Brain microvascular endothelial cell (primary cell): ENCODE results near the gene PRPF6.
A peak's percentile ranks its signal among the peaks of the same experiment; 100 is the strongest.

ENCODE experiments used
- DNase-seq: peaks from one replicate; pipeline ENCODE4 v3.0.0-alpha.2; 2020
- H3K27ac ChIP-seq: fragments of 250-450 bp; sonication (Bioruptor Pico); 2 replicates; pipeline ENCODE4 v1.5.1; 2020; ENCODE audit warnings: mild to moderate bottlenecking, moderate library complexity
- H3K27me3 ChIP-seq: fragments of 250-450 bp; sonication (Bioruptor Pico); replicated peaks from 2 replicates; pipeline ENCODE4 v1.5.1; 2020; ENCODE audit warnings: mild to moderate bottlenecking
- H3K36me3 ChIP-seq: fragments of 250-450 bp; sonication (Bioruptor Pico); replicated peaks from 2 replicates; pipeline ENCODE4 v1.5.1; 2020; ENCODE audit warnings: mild to moderate bottlenecking
- H3K4me3 ChIP-seq: 2 replicates; pipeline ENCODE4 v1.5.1; 2011; ENCODE audit warnings: low read depth, mild to moderate bottlenecking, control low read depth, low read length, moderate library complexity
- in situ Hi-C: cut with HindIII; loops from 2 replicates; pipeline ENCODE4 v1.10.0; 2017; ENCODE audit warnings: low sequenced_read_pairs, low pct_ligation_motif_present
- TF ChIP-seq, protein P1 (sequence below): IDR thresholded peaks from 2 replicates; pipeline ENCODE4 v1.5.1; 2011; ENCODE audit warnings: low read depth, mild to moderate bottlenecking, moderate library complexity, low read length, control low read depth, inconsistent platforms; ENCODE audit errors: missing control alignments

The PRPF6 gene

DNA sequence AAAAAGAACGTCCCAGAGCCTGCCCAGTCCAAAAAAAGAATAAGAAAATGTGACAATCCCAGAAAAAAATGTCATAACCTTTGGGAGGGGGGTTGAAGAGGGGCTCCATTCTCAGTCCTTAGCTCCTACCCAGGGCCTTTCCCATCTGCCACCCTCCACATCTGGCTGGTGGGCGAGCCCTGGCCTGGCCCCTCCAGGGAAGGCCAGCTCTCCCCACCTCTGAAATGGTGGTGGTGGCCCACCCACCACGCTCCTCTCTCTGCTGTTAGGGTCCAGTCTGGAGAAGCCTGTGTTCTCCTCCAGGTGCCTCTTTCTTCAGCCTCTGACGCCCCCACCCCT lies 98.0 kb downstream of the PRPF6 start:
- in situ Hi-C loops, result no loop called here
- TF ChIP-seq, protein P1, sequence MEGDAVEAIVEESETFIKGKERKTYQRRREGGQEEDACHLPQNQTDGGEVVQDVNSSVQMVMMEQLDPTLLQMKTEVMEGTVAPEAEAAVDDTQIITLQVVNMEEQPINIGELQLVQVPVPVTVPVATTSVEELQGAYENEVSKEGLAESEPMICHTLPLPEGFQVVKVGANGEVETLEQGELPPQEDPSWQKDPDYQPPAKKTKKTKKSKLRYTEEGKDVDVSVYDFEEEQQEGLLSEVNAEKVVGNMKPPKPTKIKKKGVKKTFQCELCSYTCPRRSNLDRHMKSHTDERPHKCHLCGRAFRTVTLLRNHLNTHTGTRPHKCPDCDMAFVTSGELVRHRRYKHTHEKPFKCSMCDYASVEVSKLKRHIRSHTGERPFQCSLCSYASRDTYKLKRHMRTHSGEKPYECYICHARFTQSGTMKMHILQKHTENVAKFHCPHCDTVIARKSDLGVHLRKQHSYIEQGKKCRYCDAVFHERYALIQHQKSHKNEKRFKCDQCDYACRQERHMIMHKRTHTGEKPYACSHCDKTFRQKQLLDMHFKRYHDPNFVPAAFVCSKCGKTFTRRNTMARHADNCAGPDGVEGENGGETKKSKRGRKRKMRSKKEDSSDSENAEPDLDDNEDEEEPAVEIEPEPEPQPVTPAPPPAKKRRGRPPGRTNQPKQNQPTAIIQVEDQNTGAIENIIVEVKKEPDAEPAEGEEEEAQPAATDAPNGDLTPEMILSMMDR, result no peak

DNA sequence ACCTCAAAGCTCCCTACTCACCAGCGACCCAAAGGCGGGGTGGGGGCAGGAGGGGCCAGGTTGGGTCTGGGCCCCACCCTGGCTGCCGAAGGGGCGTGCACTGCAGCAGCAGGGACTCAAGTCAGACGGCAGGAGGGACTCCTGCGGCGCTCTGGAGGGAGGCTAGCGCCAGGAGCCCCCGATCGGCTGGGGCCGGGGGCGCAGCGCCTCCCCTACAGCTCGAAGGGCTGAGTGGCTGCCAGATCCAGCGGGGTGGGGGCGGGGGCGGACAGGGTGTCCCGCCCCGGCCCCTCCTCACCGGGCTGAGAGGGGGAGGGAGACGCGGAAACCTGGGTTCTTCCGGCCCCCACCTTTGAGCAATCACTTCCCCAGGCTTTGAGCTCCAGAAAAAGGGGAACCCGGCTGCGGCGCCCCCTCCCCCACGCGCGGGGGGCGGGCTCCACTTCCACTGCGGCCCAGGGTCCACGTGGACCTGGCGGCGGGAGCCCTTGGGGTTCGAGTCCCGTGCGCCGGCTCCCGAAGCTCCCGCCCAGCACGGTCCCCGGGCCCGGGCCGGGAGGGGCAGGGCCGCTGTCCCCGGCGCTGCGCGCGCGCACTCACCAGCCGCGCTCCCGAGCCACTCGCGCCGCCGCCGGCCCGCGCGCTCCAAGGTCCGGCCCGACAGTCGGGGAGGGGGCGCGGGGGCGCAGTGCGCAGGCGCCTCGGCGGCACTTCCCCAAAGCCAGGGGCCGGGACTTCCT lies 98.5 kb downstream of the PRPF6 start, which contains the start of gene RGS19:
Gene RGS19, minus strand, starts transcription at position 246 of the 740 bp plus-strand sequence. CDS start 2,632 bp downstream, outside the sequence.
- peaks cover 8% of the 10 kb centered on the region for H3K27me3 ChIP-seq
- peak within 1 kb of the TSS; percentile 63 for H3K4me3 ChIP-seq
- in situ Hi-C loops, result no loop called here
- H3K27ac ChIP-seq, result no peak within 1 kb of the TSS
- TF ChIP-seq, protein P1, result no peak
- no peaks in the 10 kb centered on the region for H3K36me3 ChIP-seq
- no peak for DNase-seq

More for the DNA sequence above, 98.0 kb downstream of the PRPF6 start:
- H3K27ac ChIP-seq, result no peak overlapping the region
- DNase-seq, result no peak
- peak overlapping the region; percentile 63 for H3K4me3 ChIP-seq
- no peaks in the 10 kb centered on the region for H3K36me3 ChIP-seq
- peaks cover 3% of the 10 kb centered on the region for H3K27me3 ChIP-seq

DNA sequence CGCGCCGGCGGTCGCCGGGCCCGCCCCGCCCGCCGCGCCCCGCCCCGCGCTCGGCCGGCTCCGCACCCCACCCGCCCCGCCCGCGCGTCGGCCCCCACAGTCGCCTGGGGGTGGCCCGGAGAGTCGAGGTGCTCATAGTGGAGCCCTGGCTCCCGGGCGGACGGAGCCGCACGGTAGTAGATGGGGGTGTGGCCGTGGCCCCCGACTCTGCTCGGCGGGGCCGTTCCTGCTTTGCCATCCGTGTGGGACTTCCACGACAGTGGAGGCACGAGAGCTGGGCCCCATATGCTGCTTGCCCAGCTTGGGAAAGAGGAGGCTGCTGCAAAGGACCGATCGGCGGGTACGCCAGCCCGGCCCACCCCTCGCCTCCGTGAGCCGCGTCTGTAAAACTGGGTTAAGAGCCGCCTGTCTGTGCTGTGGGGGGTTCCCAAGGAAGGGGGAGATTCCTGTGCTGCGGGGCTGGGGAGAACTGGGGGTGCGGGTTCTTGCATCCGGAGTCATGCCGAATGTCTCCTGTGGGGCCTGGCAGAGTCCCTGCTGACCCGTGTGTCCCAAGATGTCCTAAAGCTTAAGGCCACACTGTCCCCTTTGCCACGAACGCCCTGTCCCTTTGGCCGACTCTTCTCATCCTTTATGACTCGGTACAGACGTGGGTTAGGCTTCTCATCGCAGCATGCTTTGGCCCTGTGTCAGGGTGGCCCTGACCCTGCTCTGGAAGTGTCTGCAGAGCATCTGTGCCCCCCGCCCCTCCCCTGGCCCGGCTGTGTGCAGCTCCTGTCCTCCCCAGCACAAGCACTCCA lies 99.3 kb downstream of the PRPF6 start, which contains the start of gene OPRL1:
Gene OPRL1, plus strand, starts transcription at position 70 of the 800 bp plus-strand sequence. CDS start 12,639 bp downstream, outside the sequence.
- Histone ChIP-seq H3K4me3 (peak within 1 kb of the TSS; percentile 63), H3K27ac (no peak within 1 kb of the TSS), H3K27me3 (peaks cover 16% of the 10 kb centered on the region), H3K36me3 (no peaks in the 10 kb centered on the region)
- no peak for DNase-seq
- in situ Hi-C loops, result no loop called here
- TF ChIP-seq, protein P1, result no peak

DNA sequence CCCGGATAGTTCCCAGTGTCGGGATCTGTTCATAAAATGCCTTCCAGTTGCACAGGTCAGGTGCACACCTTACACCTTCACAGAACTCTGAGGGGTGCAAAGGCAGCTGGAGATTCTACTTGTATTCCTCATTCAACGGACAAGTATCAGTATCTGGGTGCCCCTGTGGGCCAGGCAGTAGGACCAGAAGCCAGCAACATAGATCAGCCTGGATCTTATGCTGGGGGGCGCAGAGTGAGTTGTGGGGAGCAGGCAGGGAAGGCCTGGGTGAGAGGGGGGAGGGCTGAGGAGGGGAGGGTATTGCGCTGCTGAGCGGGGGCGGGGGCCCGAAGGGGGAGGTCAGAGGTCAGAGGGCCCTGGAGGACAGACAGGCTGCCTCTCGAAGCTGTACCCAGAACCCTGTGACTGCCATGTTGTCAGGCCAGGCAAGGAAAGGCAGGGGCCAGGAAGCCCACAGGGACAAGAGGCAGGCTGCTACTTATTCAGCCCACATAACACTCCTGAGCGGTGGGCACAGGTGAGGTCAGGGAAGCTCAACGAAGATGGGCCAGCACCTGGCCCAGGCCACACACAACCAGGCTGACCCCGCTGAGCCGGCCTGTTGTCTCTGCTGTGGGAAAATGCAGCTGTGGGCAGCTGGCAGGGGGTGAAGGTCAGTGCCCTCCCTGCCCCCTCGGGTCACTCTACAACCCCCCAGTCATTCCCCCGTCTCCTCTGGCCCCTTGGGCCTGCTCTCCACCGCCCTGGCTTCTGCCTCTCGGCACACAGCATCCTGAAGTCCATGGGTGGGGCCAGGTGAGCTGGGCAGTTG lies 100.1 kb downstream of the PRPF6 start:
- H3K4me3 ChIP-seq, result no peak overlapping the region
- H3K36me3 ChIP-seq, result no peaks in the 10 kb centered on the region
- H3K27me3 ChIP-seq, result peaks cover 24% of the 10 kb centered on the region
- in situ Hi-C loops, result no loop called here
- H3K27ac ChIP-seq, result no peak overlapping the region
- TF ChIP-seq, protein P1, result no peak
- DNase-seq, result no peak

DNA sequence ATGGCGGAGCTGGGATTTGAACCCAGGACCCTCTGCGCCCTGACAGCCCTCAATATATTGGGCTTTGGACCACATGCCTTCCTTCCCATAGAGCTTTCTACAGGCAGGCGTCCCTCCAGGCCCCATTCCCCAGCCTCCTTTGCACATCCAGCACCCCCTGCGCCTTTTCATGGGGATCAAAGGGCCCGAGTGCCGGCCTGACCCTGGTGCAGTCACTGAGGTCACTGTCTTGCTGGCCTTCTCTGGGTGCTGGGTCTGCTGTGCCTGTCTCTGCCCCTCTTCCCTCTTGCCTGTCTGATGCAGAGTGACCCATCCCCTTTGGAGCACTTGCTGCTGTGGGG lies 100.7 kb downstream of the PRPF6 start:
- no peak overlapping the region for H3K27ac ChIP-seq
- H3K36me3 ChIP-seq, result no peaks in the 10 kb centered on the region
- H3K27me3 ChIP-seq, result peaks cover 27% of the 10 kb centered on the region
- DNase-seq, result no peak
- TF ChIP-seq, protein P1, result no peak
- in situ Hi-C loops, result no loop called here
- H3K4me3 ChIP-seq, result no peak overlapping the region
